ENCODE data around the gene CDH23.

- TF ChIP-seq CTCF (IDR thresholded peaks at IDR 0.05) = no peak
- no peak for TF ChIP-seq POLR2A (IDR thresholded peaks at IDR 0.05)
Observed at GRCh38 chr10:71486484-71487114, 89.9 kb downstream of the CDH23 start.

Data from uterus (tissue), 2 donors.